IPS-15b (cell line): ENCODE results near the gene ST6GALNAC3.

Source experiments
- H3K27me3 ChIP-seq: one replicate; pipeline ENCODE4 v1.6.1; 2013; ENCODE audit warnings: low read length; ENCODE audit not compliant: control insufficient read depth, insufficient read depth
- H3K36me3 ChIP-seq: one replicate; pipeline ENCODE4 v1.6.1; 2013; ENCODE audit warnings: low read length; ENCODE audit not compliant: control insufficient read depth, insufficient read depth
- H3K4me1 ChIP-seq: one replicate; pipeline ENCODE4 v1.6.1; 2013; ENCODE audit warnings: mild to moderate bottlenecking, low read length; ENCODE audit not compliant: control insufficient read depth, insufficient read depth
- H3K4me3 ChIP-seq: one replicate; pipeline ENCODE4 v1.5.1; 2013; ENCODE audit warnings: low read depth, low read length
- H3K9ac ChIP-seq: one replicate; pipeline ENCODE4 v1.6.1; 2013; ENCODE audit warnings: low read depth, mild to moderate bottlenecking, low read length
- H3K9me3 ChIP-seq: one replicate; pipeline ENCODE4 v1.6.1; 2013; ENCODE audit warnings: mild to moderate bottlenecking, low read length; ENCODE audit not compliant: control insufficient read depth, insufficient read depth

The ST6GALNAC3 gene

GRCh38 chr1:76209648-76210047 is 135.1 kb downstream of the ST6GALNAC3 start:
- no peaks in the 10 kb centered on the region for H3K9me3 ChIP-seq
- no peak overlapping the region for H3K4me3 ChIP-seq
- no peaks in the 10 kb centered on the region for H3K4me1 ChIP-seq
- no peaks in the 10 kb centered on the region for H3K36me3 ChIP-seq
- no peaks in the 10 kb centered on the region for H3K27me3 ChIP-seq
- no peak overlapping the region for H3K9ac ChIP-seq

- H3K9ac ChIP-seq = no peak overlapping the region
- H3K4me1 ChIP-seq = no peaks in the 10 kb centered on the region
- no peak overlapping the region for H3K4me3 ChIP-seq
- H3K9me3 ChIP-seq = no peaks in the 10 kb centered on the region
- H3K27me3 ChIP-seq = no peaks in the 10 kb centered on the region
- no peaks in the 10 kb centered on the region for H3K36me3 ChIP-seq
These were observed 135.6 kb downstream of the ST6GALNAC3 start for GRCh38 chr1:76210160-76210559.

- H3K4me3 ChIP-seq = no peak overlapping the region
- no peaks in the 10 kb centered on the region for H3K9me3 ChIP-seq
- H3K27me3 ChIP-seq = no peaks in the 10 kb centered on the region
- H3K9ac ChIP-seq = no peak overlapping the region
- no peaks in the 10 kb centered on the region for H3K36me3 ChIP-seq
- H3K4me1 ChIP-seq = no peaks in the 10 kb centered on the region
These were observed 144.3 kb downstream of the ST6GALNAC3 start for GRCh38 chr1:76218888-76219287.

GRCh38 chr1:76219366-76219818 is 144.8 kb downstream of the ST6GALNAC3 start:
- H3K27me3 ChIP-seq = no peaks in the 10 kb centered on the region
- no peaks in the 10 kb centered on the region for H3K4me1 ChIP-seq
- H3K4me3 ChIP-seq = no peak overlapping the region
- H3K9me3 ChIP-seq = no peaks in the 10 kb centered on the region
- no peak overlapping the region for H3K9ac ChIP-seq
- no peaks in the 10 kb centered on the region for H3K36me3 ChIP-seq

GRCh38 chr1:76224752-76225151 is 150.2 kb downstream of the ST6GALNAC3 start:
- H3K36me3 ChIP-seq = no peaks in the 10 kb centered on the region
- no peaks in the 10 kb centered on the region for H3K9me3 ChIP-seq
- H3K4me1 ChIP-seq = peaks cover 18% of the 10 kb centered on the region
- H3K4me3 ChIP-seq = no peak overlapping the region
- no peaks in the 10 kb centered on the region for H3K27me3 ChIP-seq
- H3K9ac ChIP-seq = no peak overlapping the region

GRCh38 chr1:76225526-76225925 is 151.0 kb downstream of the ST6GALNAC3 start:
- H3K4me3 ChIP-seq = no peak overlapping the region
- no peaks in the 10 kb centered on the region for H3K27me3 ChIP-seq
- H3K36me3 ChIP-seq = no peaks in the 10 kb centered on the region
- no peaks in the 10 kb centered on the region for H3K9me3 ChIP-seq
- H3K4me1 ChIP-seq = peaks cover 25% of the 10 kb centered on the region
- no peak overlapping the region for H3K9ac ChIP-seq

- no peaks in the 10 kb centered on the region for H3K27me3 ChIP-seq
- peaks cover 34% of the 10 kb centered on the region for H3K4me1 ChIP-seq
- H3K36me3 ChIP-seq = no peaks in the 10 kb centered on the region
- no peak overlapping the region for H3K4me3 ChIP-seq
- H3K9ac ChIP-seq = no peak overlapping the region
- H3K9me3 ChIP-seq = no peaks in the 10 kb centered on the region
These were observed 153.1 kb downstream of the ST6GALNAC3 start for GRCh38 chr1:76227621-76228020.

GRCh38 chr1:76229279-76230005 is 154.9 kb downstream of the ST6GALNAC3 start:
- Histone ChIP-seq H3K27me3 (no peaks in the 10 kb centered on the region), H3K9me3 (no peaks in the 10 kb centered on the region), H3K36me3 (no peaks in the 10 kb centered on the region), H3K4me1 (peaks cover 41% of the 10 kb centered on the region), H3K4me3 (no peak overlapping the region), H3K9ac (no peak overlapping the region)

- H3K9me3 ChIP-seq = no peaks in the 10 kb centered on the region
- H3K4me3 ChIP-seq = no peak overlapping the region
- H3K27me3 ChIP-seq = no peaks in the 10 kb centered on the region
- no peak overlapping the region for H3K9ac ChIP-seq
- peaks cover 42% of the 10 kb centered on the region for H3K4me1 ChIP-seq
- H3K36me3 ChIP-seq = no peaks in the 10 kb centered on the region
These were observed 156.3 kb downstream of the ST6GALNAC3 start for GRCh38 chr1:76230842-76231281.

GRCh38 chr1:76231320-76231719 is 156.8 kb downstream of the ST6GALNAC3 start:
- H3K4me1 ChIP-seq = peaks cover 42% of the 10 kb centered on the region
- H3K9me3 ChIP-seq = no peaks in the 10 kb centered on the region
- H3K36me3 ChIP-seq = no peaks in the 10 kb centered on the region
- H3K4me3 ChIP-seq = no peak overlapping the region
- no peak overlapping the region for H3K9ac ChIP-seq
- H3K27me3 ChIP-seq = no peaks in the 10 kb centered on the region

- H3K9ac ChIP-seq = no peak overlapping the region
- no peaks in the 10 kb centered on the region for H3K36me3 ChIP-seq
- no peaks in the 10 kb centered on the region for H3K9me3 ChIP-seq
- H3K27me3 ChIP-seq = no peaks in the 10 kb centered on the region
- H3K4me3 ChIP-seq = no peak overlapping the region
- peaks cover 37% of the 10 kb centered on the region for H3K4me1 ChIP-seq
These were observed 158.1 kb downstream of the ST6GALNAC3 start for GRCh38 chr1:76232666-76233065.

GRCh38 chr1:76234061-76234460 is 159.5 kb downstream of the ST6GALNAC3 start:
- Histone ChIP-seq H3K9ac (no peak overlapping the region), H3K4me3 (no peak overlapping the region), H3K36me3 (no peaks in the 10 kb centered on the region), H3K27me3 (no peaks in the 10 kb centered on the region), H3K9me3 (no peaks in the 10 kb centered on the region), H3K4me1 (peaks cover 43% of the 10 kb centered on the region)
